HEK293T (cell line): Measurements from ENCODE around the gene NDUFS8.

ENCODE experiments used
- ELF4 ChIP-seq: fragments of 450-650 bp; IDR thresholded peaks from 2 replicates; pipeline ENCODE4 v1.6.1; 2017; ENCODE audit warnings: antibody characterized with exemption
- FOXA1 ChIP-seq: fragments of 450-650 bp; IDR thresholded peaks from 2 replicates; pipeline ENCODE4 v1.6.1; 2016; ENCODE audit warnings: mild to moderate bottlenecking
- FOXM1 ChIP-seq: fragments of 450-650 bp; IDR thresholded peaks from 2 replicates; pipeline ENCODE4 v1.6.1; 2017; ENCODE audit warnings: mild to moderate bottlenecking, borderline replicate concordance
- LEF1 ChIP-seq: fragments of 450-650 bp; IDR thresholded peaks from 2 replicates; pipeline ENCODE4 v1.6.1; 2017; ENCODE audit warnings: mild to moderate bottlenecking, borderline replicate concordance
- SP1 ChIP-seq: fragments of 450-650 bp; IDR thresholded peaks from 2 replicates; pipeline ENCODE4 v1.6.1; 2017
- TARDBP ChIP-seq: fragments of 450-650 bp; IDR thresholded peaks from 2 replicates; pipeline ENCODE4 v1.6.1; 2016
- ZNF384 ChIP-seq: fragments of 450-650 bp; IDR thresholded peaks from 2 replicates; pipeline ENCODE4 v1.6.1; 2016

- TF ChIP-seq SP1: no peak
- no peak for TF ChIP-seq TARDBP
- no peak for TF ChIP-seq LEF1
- TF ChIP-seq FOXM1: no peak
- no peak for TF ChIP-seq FOXA1
- no peak for TF ChIP-seq ELF4
- no peak for TF ChIP-seq ZNF384
Measured at GRCh38 chr11:68077617-68078582, 47.4 kb downstream of the NDUFS8 start.
